ENCODE measurements around the gene BARD1.
A peak's percentile ranks its signal among the peaks of the same experiment; 100 is the strongest.

Gene BARD1

GRCh38 chr2:214808981-214809750, at the start of gene BARD1:
TSS of gene BARD1 (minus strand) at chr2:214809683. CDS start at chr2:214809569, 114 bp downstream.
- H3K27ac Mint-ChIP-seq = peak within 1 kb of the TSS; percentile 94
- H3K4me1 Mint-ChIP-seq (ENCODE audit: low read depth) = peaks cover 40% of the 10 kb centered on the region
- H3K27me3 Mint-ChIP-seq (ENCODE audit: low read depth) = peaks cover 19% of the 10 kb centered on the region
- peaks cover 1% of the 10 kb centered on the region for H3K36me3 Mint-ChIP-seq (ENCODE audit: low read depth)
- peak within 1 kb of the TSS; percentile 98 for H3K4me3 Mint-ChIP-seq
- no peaks in the 10 kb centered on the region for H3K9me3 Mint-ChIP-seq

DNA sequence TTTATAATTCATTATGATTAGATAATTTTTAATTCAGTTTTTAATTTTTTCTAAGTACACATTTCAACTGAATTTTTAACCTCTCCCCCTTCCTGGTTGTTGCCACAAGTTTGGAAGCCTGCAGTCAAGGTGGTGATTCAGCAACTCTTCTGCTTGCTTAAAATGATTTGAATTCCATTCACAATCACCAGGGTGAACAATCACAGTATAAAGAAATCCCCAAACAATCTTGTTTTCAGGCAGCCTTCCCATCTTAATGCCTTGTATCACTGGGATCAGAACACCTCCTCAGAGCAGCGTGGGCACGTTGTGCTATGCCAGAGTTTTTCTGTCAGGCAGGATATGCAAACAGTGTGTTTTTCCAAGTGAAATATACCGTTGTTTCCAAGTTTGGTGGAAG, 46.7 kb upstream of the BARD1 start:
- no peaks in the 10 kb centered on the region for H3K9me3 Mint-ChIP-seq
- no peaks in the 10 kb centered on the region for H3K36me3 Mint-ChIP-seq (ENCODE audit: low read depth)
- no peak overlapping the region for H3K27ac Mint-ChIP-seq
- no peaks in the 10 kb centered on the region for H3K27me3 Mint-ChIP-seq (ENCODE audit: low read depth)
- no peaks in the 10 kb centered on the region for H3K4me1 Mint-ChIP-seq (ENCODE audit: low read depth)
- H3K4me3 Mint-ChIP-seq = no peak overlapping the region

GRCh38 chr2:214853906-214854305, 44.4 kb upstream of the BARD1 start:
- Mint-ChIP-seq H3K27ac (no peak overlapping the region), H3K27me3 (ENCODE audit: low read depth) (no peaks in the 10 kb centered on the region), H3K4me3 (no peak overlapping the region), H3K9me3 (no peaks in the 10 kb centered on the region), H3K4me1 (ENCODE audit: low read depth) (no peaks in the 10 kb centered on the region), H3K36me3 (ENCODE audit: low read depth) (no peaks in the 10 kb centered on the region)

DNA sequence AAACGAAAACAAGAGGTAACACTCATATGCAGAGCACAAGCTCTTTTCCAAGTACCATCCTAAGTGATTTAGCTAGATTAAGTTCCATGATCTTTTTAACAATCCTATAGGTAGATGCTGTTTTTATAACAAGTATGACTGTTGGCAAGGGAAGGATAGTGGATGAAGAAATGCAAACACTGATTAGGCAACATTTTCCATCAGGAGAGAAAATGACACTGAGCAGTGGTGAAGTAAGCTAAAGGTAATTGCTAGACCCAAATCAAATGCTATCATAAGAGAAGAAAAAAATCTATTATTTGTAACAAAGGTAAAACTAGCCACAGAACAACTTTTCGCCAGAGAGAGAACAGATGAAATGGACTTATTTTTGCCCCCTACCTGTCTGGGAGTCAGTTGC, 34.3 kb upstream of the BARD1 start:
- no peaks in the 10 kb centered on the region for H3K9me3 Mint-ChIP-seq

GRCh38 chr2:214839464-214839863, 30.0 kb upstream of the BARD1 start:
- Mint-ChIP-seq H3K27me3 (ENCODE audit: low read depth) (no peaks in the 10 kb centered on the region), H3K4me3 (no peak overlapping the region), H3K27ac (no peak overlapping the region), H3K4me1 (ENCODE audit: low read depth) (no peaks in the 10 kb centered on the region), H3K9me3 (no peaks in the 10 kb centered on the region), H3K36me3 (ENCODE audit: low read depth) (no peaks in the 10 kb centered on the region)

More for the DNA sequence above, 34.3 kb upstream of the BARD1 start:
- H3K4me1 Mint-ChIP-seq (ENCODE audit: low read depth) = no peaks in the 10 kb centered on the region
- H3K27ac Mint-ChIP-seq = no peak overlapping the region
- H3K4me3 Mint-ChIP-seq = no peak overlapping the region
- no peaks in the 10 kb centered on the region for H3K27me3 Mint-ChIP-seq (ENCODE audit: low read depth)
- H3K36me3 Mint-ChIP-seq (ENCODE audit: low read depth) = no peaks in the 10 kb centered on the region

DNA sequence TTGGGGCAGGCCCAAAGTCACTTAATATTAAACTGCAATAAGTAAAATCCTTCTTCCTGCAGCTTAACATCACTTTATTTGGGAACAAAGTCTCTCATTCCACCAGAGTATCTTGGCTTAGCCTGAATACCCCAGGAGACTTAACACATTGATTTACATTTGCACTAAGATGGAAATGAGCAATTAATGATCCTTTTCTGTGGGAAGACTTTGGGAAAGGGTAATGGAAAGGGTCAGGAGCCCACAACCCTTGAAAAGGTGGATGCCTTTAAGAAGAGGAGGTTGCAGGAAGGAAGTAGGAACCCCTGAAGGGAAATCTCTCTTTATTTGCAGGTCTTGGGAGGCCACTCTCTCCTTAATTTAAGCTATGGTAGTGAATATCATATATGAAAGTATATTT, 28.0 kb upstream of the BARD1 start:
- H3K27me3 Mint-ChIP-seq (ENCODE audit: low read depth) = no peaks in the 10 kb centered on the region
- H3K9me3 Mint-ChIP-seq = no peaks in the 10 kb centered on the region
- no peak overlapping the region for H3K4me3 Mint-ChIP-seq
- H3K4me1 Mint-ChIP-seq (ENCODE audit: low read depth) = no peaks in the 10 kb centered on the region
- no peaks in the 10 kb centered on the region for H3K36me3 Mint-ChIP-seq (ENCODE audit: low read depth)
- H3K27ac Mint-ChIP-seq = no peak overlapping the region

GRCh38 chr2:214836568-214836967, 27.1 kb upstream of the BARD1 start:
- Mint-ChIP-seq H3K36me3 (ENCODE audit: low read depth) (no peaks in the 10 kb centered on the region), H3K27ac (no peak overlapping the region), H3K4me3 (no peak overlapping the region), H3K27me3 (ENCODE audit: low read depth) (no peaks in the 10 kb centered on the region), H3K9me3 (no peaks in the 10 kb centered on the region), H3K4me1 (ENCODE audit: low read depth) (no peaks in the 10 kb centered on the region)

DNA sequence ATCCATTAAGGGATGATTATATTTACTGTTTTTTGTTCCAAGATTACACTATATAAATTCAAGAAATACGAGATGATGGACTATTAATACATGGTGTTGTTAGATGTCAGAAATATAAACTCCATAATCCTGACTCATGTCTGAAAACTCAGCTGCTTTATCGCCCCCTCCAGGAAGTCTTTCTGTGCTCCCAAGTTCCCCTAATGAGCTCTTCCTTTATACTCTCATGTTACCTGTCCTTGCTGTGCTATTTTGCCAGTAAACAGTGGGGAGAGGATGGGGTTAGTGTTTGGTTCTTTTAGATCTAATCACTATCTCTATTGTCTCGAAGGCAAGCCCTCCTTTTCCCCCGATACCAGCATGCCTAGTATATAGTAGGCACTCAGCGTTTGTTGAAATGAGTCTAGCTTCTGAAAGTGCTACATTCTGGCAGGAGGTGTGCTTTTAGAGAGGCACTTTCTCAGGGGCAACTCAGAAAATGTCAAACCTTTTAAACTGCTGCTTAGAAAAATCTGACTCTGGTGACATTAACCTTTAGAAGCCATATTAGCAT, 21.4 kb upstream of the BARD1 start:
- Mint-ChIP-seq H3K27me3 (ENCODE audit: low read depth) (peaks cover 11% of the 10 kb centered on the region), H3K4me1 (ENCODE audit: low read depth) (no peaks in the 10 kb centered on the region), H3K4me3 (no peak overlapping the region), H3K27ac (no peak overlapping the region), H3K36me3 (ENCODE audit: low read depth) (no peaks in the 10 kb centered on the region), H3K9me3 (no peaks in the 10 kb centered on the region)

DNA sequence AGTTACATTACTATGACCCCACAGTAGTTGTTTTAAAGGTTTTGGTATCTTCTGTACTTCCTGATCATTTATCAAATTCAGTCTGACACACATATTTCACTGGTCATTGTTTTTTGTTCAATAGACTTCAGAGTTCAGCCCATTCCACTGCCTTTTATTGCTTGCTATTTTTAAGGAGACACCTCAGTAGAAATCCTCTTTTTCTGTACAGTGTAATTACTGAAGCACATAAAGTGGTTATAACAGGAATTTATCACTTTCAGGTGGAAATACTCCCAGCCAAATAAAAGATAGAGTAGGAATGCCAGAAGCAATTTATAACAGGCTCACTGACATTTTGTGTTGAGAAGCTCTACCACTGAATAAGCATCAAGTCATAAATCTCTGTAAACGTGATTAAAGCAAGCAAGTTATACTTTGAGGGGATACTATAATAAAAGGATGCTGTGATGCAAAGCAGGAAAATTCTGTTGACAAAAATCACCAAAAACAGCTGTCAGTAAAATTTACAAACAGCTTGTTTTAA, 6.6 kb upstream of the BARD1 start:
- Mint-ChIP-seq H3K9me3 (no peaks in the 10 kb centered on the region), H3K36me3 (ENCODE audit: low read depth) (no peaks in the 10 kb centered on the region), H3K4me1 (ENCODE audit: low read depth) (peaks cover 1% of the 10 kb centered on the region), H3K27me3 (ENCODE audit: low read depth) (peaks cover 30% of the 10 kb centered on the region), H3K4me3 (no peak overlapping the region), H3K27ac (no peak overlapping the region)

GRCh38 chr2:214810671-214811070, 1.2 kb upstream of the BARD1 start:
- Mint-ChIP-seq H3K9me3 (no peaks in the 10 kb centered on the region), H3K4me3 (peak overlapping the region; percentile 98), H3K36me3 (ENCODE audit: low read depth) (peaks cover 1% of the 10 kb centered on the region)

DNA sequence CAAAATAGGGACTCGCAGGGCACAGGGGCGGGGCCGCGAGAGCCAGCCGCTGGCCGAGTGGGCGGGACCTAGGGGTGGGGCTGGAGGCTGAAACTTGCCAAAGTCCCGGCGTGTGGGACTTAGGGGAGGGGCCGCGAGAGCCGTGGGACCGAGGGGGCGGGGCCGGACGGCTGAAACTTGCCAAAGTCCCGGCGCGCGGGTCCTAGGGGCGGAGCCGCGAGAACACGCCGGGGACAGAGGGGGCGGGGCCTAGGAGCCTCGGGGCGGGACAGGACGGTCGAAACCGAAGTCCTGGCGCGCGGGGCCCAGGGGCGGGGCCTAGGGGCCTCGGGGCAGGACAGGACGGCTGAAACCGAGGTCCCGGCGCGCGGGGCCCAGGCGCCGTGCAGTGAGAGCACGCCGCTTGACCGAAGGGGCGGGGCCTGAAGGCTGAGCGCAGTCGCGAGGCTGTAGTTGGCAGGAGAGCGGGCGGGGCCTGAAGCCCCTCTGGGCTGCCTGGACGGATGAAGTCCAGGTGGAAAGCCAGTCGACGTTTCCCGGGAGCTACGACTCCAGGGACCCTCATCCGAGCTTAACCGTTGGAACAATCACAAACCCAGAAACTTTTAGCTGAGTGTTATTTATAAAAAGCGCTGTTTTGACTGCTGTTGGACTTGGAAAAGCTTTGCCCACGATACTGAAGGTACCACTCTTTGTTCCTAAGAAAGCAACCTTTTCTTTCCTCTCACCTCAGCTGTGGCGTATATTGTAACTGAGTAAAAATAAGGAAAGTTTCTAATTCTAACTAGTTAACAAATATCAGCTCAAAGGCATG, 475 bp upstream of the BARD1 start:
- peaks cover 26% of the 10 kb centered on the region for H3K27me3 Mint-ChIP-seq (ENCODE audit: low read depth)
- no peaks in the 10 kb centered on the region for H3K9me3 Mint-ChIP-seq
- peaks cover 1% of the 10 kb centered on the region for H3K36me3 Mint-ChIP-seq (ENCODE audit: low read depth)
- H3K4me1 Mint-ChIP-seq (ENCODE audit: low read depth) = peaks cover 36% of the 10 kb centered on the region
- H3K27ac Mint-ChIP-seq = peak overlapping the region; percentile 94
- H3K4me3 Mint-ChIP-seq = peak overlapping the region; percentile 98

More at GRCh38 chr2:214810671-214811070, 1.2 kb upstream of the BARD1 start:
- H3K27me3 Mint-ChIP-seq (ENCODE audit: low read depth) = peaks cover 26% of the 10 kb centered on the region
- H3K27ac Mint-ChIP-seq = peak overlapping the region; percentile 53
- H3K4me1 Mint-ChIP-seq (ENCODE audit: low read depth) = peaks cover 29% of the 10 kb centered on the region

GRCh38 chr2:214807653-214808052, 1.8 kb downstream of the BARD1 start:
- H3K27ac Mint-ChIP-seq = peak overlapping the region; percentile 94
- peaks cover 1% of the 10 kb centered on the region for H3K36me3 Mint-ChIP-seq (ENCODE audit: low read depth)
- no peaks in the 10 kb centered on the region for H3K9me3 Mint-ChIP-seq

DNA sequence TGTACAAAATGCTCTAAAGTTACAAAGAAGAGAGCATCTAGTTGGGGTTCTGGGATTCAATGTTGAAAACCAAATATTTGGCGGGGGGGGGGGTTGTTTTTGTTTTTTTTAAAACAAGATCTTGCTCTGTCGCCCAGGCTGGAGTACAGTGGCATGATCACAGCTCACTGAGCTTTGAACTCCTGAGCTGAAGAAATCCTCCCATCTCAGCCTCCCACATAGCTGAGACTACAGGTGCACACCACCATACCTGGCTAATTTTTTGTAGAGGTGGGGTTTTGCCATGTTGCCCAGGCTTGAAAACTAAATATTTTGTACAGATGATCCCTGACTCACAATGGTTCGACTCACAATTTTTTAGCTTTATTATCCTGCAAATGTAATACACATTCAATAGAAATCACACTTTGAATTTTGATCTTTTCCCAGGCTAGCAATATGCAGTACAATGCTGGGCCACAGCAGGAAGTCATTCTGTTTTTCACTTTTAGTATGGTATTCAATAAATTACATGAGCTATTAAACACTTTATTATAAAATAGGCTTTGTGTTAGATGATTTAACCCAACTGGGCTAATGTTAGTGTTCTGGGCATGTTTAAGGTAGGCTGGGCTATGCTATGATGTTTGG, 7.6 kb downstream of the BARD1 start:
- no peak overlapping the region for H3K27ac Mint-ChIP-seq
- no peak overlapping the region for H3K4me3 Mint-ChIP-seq
- peaks cover 46% of the 10 kb centered on the region for H3K4me1 Mint-ChIP-seq (ENCODE audit: low read depth)
- no peaks in the 10 kb centered on the region for H3K9me3 Mint-ChIP-seq
- peaks cover 6% of the 10 kb centered on the region for H3K36me3 Mint-ChIP-seq (ENCODE audit: low read depth)
- H3K27me3 Mint-ChIP-seq (ENCODE audit: low read depth) = no peaks in the 10 kb centered on the region

More at GRCh38 chr2:214807653-214808052, 1.8 kb downstream of the BARD1 start:
- Mint-ChIP-seq H3K27me3 (ENCODE audit: low read depth) (peaks cover 12% of the 10 kb centered on the region), H3K4me3 (peak overlapping the region; percentile 98), H3K4me1 (ENCODE audit: low read depth) (peaks cover 43% of the 10 kb centered on the region)

GRCh38 chr2:214801068-214801467, 8.4 kb downstream of the BARD1 start:
- Mint-ChIP-seq H3K4me3 (no peak overlapping the region), H3K27me3 (ENCODE audit: low read depth) (no peaks in the 10 kb centered on the region), H3K4me1 (ENCODE audit: low read depth) (peaks cover 47% of the 10 kb centered on the region), H3K27ac (no peak overlapping the region), H3K36me3 (ENCODE audit: low read depth) (peaks cover 6% of the 10 kb centered on the region), H3K9me3 (no peaks in the 10 kb centered on the region)

Measured in T-helper 1 cell treated with Interleukin-12 subunit alpha and Interleukin-12 subunit beta and Interleukin-4 antibody, amounts not matched to agents 30 μg/mL and 1 μg/mL, for 36 hours (primary cell).